Activated CD4-positive, alpha-beta T cell treated with anti-CD3 and anti-CD28 coated beads, Interleukin-2, amount 10 ng/mL, durations not matched to agents 24 days and 14 days (primary cell): ENCODE measurements around the gene ARFGAP3. TPM values are rescaled to one million over a fixed set of nuclear protein-coding genes. Genes with fewer than 3 reads are reported as not detected.

Source experiments
- DNase-seq: peaks from one replicate; pipeline ENCODE4 v3.0.0; 2022
- H3K27ac Mint-ChIP-seq: one replicate; pipeline ENCODE4 v1.8.0; 2022; ENCODE audit warnings: mild to moderate bottlenecking, mixed read lengths
- H3K27me3 Mint-ChIP-seq: one replicate; pipeline ENCODE4 v1.8.0; 2022; ENCODE audit warnings: mixed read lengths
- H3K36me3 Mint-ChIP-seq: one replicate; pipeline ENCODE4 v1.8.0; 2022; ENCODE audit warnings: low read depth, mild to moderate bottlenecking, mixed read lengths
- H3K4me1 Mint-ChIP-seq: one replicate; pipeline ENCODE4 v1.8.0; 2021; ENCODE audit warnings: mixed read lengths
- H3K4me3 Mint-ChIP-seq: one replicate; pipeline ENCODE4 v1.8.0; 2022; ENCODE audit warnings: mild to moderate bottlenecking, moderate library complexity, mixed read lengths
- H3K9me3 Mint-ChIP-seq: one replicate; pipeline ENCODE4 v1.8.0; 2021; ENCODE audit warnings: mixed read lengths
- intact Hi-C: fragments of 100-400 bp; cut with micrococcal nuclease; formaldehyde crosslinking; loops from one replicate; pipeline ENCODE4 v1.15.1; 2023
- total RNA-seq: library from RNA; stranded (reverse); gene quantifications from 2 replicates; pipeline ENCODE4 v1.2.3, GENCODE V29; 2022

ARFGAP3 gene
- total RNA-seq: 33.2 and 34.8 TPM in 2 replicates

DNA sequence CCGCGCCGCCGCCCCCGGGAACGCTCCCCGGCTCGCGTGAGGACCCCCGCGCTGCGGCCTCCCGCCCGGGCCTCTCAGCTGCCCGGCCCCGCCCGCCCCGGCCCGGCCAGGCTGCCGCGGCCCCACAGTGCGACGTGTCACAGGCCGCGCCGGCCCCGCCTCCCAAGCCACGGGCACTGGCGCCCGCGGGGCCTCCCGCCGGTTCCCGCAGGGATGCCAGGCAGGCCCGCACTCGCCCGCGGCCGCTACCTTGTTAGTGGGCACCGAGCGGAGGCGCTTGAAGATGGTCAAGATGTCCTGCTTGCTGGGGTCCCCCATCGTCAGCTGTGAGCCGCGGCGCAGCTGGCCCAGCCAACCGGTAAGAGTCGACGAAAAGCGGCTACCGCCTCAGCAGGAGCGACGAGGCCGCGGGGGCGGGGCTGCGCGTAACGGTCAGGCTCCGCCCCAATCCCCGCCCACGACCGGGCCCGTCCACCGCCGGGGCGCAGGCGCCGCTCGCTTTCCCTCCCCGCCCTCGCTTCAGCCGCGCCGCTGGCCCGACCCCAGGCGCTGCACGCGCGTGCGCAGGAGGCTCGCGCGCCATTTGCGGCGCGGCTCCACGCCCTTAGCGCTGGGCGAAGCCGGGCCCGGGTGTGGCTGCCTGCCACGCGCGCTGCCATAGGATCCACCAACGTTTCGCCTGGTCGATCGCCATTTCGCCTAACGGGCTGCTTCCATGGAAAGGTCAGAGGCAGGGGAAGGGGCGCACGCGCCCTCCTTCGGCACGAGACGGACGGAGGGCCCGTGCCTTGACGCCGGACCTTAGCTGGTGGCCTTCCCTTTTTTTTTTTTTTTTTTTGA is at the start of gene ARFGAP3:
TSS of gene ARFGAP3 (minus strand) at position 409 of the 840 bp plus-strand sequence. CDS start at position 318, 91 bp downstream.
- peaks cover 3% of the 10 kb centered on the region for H3K9me3 Mint-ChIP-seq
- H3K27ac Mint-ChIP-seq: peak within 1 kb of the TSS; percentile 95
- intact Hi-C loops: loop anchor here (5.0 kb wide), 1 partner anchor 160 kb away; the partner anchor contains the start of gene PACSIN2
- peaks cover 5% of the 10 kb centered on the region for H3K27me3 Mint-ChIP-seq
- peak within 1 kb of the TSS; percentile 95 for H3K4me3 Mint-ChIP-seq
- DNase-seq: peak; percentile 99
- no peaks in the 10 kb centered on the region for H3K36me3 Mint-ChIP-seq
- peaks cover 9% of the 10 kb centered on the region for H3K4me1 Mint-ChIP-seq

DNA sequence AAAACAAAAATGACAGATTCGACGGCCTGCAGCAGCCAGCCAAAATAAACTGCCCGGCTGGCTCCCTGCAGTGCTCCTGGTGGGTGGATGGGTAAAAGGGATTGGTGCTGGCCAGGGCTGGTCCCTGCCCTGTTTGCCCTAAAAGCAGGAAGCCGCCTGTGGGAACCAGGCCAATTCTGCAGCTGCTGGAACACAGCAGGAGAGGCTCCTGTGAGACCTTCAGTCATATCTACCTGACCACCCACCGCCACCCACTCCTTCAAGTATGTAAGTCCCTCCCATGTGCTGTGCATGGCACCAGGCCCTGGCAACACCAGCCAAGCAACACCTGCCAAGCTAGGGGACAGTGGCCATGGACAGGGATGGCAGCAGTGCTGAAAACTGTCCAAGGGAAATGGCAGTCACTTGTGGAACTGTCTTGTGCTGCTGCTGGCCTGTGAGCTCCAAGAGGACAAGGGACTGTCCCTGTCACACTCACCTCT is 48.7 kb upstream of the ARFGAP3 start:
- H3K36me3 Mint-ChIP-seq: peaks cover 3% of the 10 kb centered on the region
- H3K9me3 Mint-ChIP-seq: no peaks in the 10 kb centered on the region
- no peak overlapping the region for H3K4me3 Mint-ChIP-seq
- H3K27ac Mint-ChIP-seq: no peak overlapping the region
- DNase-seq: no peak
- H3K27me3 Mint-ChIP-seq: no peaks in the 10 kb centered on the region
- H3K4me1 Mint-ChIP-seq: no peaks in the 10 kb centered on the region
- intact Hi-C loops: no loop called here

GRCh38 chr22:42905217-42905616 is 48.1 kb upstream of the ARFGAP3 start:
- no peak overlapping the region for H3K27ac Mint-ChIP-seq
- no peaks in the 10 kb centered on the region for H3K27me3 Mint-ChIP-seq
- no peak for DNase-seq
- peaks cover 3% of the 10 kb centered on the region for H3K36me3 Mint-ChIP-seq
- intact Hi-C loops: no loop called here
- no peaks in the 10 kb centered on the region for H3K4me1 Mint-ChIP-seq
- no peaks in the 10 kb centered on the region for H3K9me3 Mint-ChIP-seq
- no peak overlapping the region for H3K4me3 Mint-ChIP-seq

- no peak overlapping the region for H3K27ac Mint-ChIP-seq
- peaks cover 5% of the 10 kb centered on the region for H3K36me3 Mint-ChIP-seq
- DNase-seq: no peak
- intact Hi-C loops: no loop called here
- H3K4me3 Mint-ChIP-seq: no peak overlapping the region
- no peaks in the 10 kb centered on the region for H3K4me1 Mint-ChIP-seq
- H3K9me3 Mint-ChIP-seq: no peaks in the 10 kb centered on the region
- no peaks in the 10 kb centered on the region for H3K27me3 Mint-ChIP-seq
These were observed 47.0 kb upstream of the ARFGAP3 start for GRCh38 chr22:42904050-42904449.

GRCh38 chr22:42902875-42903510 is 45.9 kb upstream of the ARFGAP3 start:
- H3K4me1 Mint-ChIP-seq: no peaks in the 10 kb centered on the region
- no peak for DNase-seq
- peaks cover 5% of the 10 kb centered on the region for H3K36me3 Mint-ChIP-seq
- H3K27me3 Mint-ChIP-seq: no peaks in the 10 kb centered on the region
- H3K9me3 Mint-ChIP-seq: no peaks in the 10 kb centered on the region
- intact Hi-C loops: no loop called here
- H3K27ac Mint-ChIP-seq: no peak overlapping the region
- H3K4me3 Mint-ChIP-seq: no peak overlapping the region

GRCh38 chr22:42901790-42902508 is 44.9 kb upstream of the ARFGAP3 start:
- no peak for DNase-seq
- H3K9me3 Mint-ChIP-seq: no peaks in the 10 kb centered on the region
- no peak overlapping the region for H3K4me3 Mint-ChIP-seq
- H3K36me3 Mint-ChIP-seq: peaks cover 5% of the 10 kb centered on the region
- no peak overlapping the region for H3K27ac Mint-ChIP-seq
- H3K27me3 Mint-ChIP-seq: no peaks in the 10 kb centered on the region
- H3K4me1 Mint-ChIP-seq: peaks cover 4% of the 10 kb centered on the region
- intact Hi-C loops: no loop called here

DNA sequence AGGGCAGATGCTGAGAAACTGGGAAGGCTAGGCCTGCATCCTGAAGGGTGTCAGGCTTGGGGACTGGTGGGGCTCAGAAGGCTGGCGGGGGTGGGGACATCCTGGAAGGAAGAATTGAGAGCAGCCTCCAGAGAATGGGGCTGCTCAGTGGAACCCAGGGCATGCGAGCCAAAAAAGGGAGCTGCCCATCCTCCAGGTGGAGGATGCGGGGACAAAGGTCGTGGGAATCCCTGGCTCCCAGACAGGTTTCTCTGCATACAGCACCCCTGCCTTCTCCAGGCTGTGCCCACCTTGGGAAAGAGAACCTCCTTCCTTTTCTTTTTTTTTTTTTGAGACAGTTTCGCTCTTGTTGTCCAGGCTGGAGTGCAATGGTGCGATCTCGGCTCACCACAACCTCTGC is 40.9 kb upstream of the ARFGAP3 start:
- H3K4me1 Mint-ChIP-seq: peaks cover 32% of the 10 kb centered on the region
- peaks cover 2% of the 10 kb centered on the region for H3K36me3 Mint-ChIP-seq
- DNase-seq: no peak
- H3K27ac Mint-ChIP-seq: no peak overlapping the region
- no peaks in the 10 kb centered on the region for H3K27me3 Mint-ChIP-seq
- no peak overlapping the region for H3K4me3 Mint-ChIP-seq
- H3K9me3 Mint-ChIP-seq: no peaks in the 10 kb centered on the region
- intact Hi-C loops: loop anchor here (5.0 to 10.0 kb wide), 2 partner anchors 34 to 67 kb away; no protein-coding TSS in a partner anchor

DNA sequence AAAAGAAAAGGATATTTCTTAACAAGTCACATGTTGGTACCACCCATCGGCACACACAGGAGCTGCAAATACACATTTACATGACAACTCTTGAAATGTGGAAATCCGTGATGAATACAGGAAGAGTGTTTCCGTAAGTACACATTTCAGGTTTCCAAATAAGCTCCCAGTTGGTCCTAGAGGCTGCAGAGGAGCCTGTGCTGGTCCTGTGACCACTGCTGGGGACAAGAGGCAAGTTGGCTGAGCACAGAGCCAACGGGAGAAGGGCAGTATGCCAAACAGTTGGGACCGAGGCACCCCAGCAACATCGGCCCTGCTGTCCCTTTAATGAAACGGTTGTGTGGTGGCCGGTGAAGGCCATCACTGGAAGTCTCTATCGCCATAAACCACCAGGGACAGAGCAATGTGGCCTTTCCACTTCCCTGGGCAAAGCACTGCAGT is 38.5 kb upstream of the ARFGAP3 start:
- intact Hi-C loops: loop anchor here (1.0 to 10.0 kb wide), 3 partner anchors 32 to 69 kb away; no protein-coding TSS in a partner anchor
- H3K4me1 Mint-ChIP-seq: peaks cover 34% of the 10 kb centered on the region
- H3K9me3 Mint-ChIP-seq: no peaks in the 10 kb centered on the region
- H3K27ac Mint-ChIP-seq: peak overlapping the region; percentile 78
- no peaks in the 10 kb centered on the region for H3K27me3 Mint-ChIP-seq
- peaks cover 4% of the 10 kb centered on the region for H3K36me3 Mint-ChIP-seq
- DNase-seq: no peak
- H3K4me3 Mint-ChIP-seq: peak overlapping the region; percentile 16

DNA sequence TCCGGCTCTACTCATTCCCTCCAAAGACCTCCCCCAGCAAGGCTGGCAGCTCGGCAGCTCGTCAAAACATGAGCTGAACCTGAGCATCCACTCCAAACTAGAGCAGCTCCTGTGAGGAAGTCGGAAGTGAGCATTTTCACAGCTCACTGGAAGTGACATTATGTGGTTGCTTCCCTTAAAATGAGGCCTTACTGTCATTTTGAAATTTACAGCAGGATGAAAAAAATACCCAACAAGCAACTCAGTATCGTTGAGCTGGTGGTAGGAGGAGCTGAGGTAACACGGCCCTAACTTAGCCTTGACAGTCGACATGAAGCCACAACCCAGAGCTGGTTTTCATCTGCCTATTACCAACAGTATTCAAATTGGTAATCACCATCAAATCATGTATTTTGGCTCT is 38.0 kb upstream of the ARFGAP3 start:
- Mint-ChIP-seq H3K27ac (peak overlapping the region; percentile 78), H3K4me3 (peak overlapping the region; percentile 16), H3K27me3 (no peaks in the 10 kb centered on the region), H3K4me1 (peaks cover 34% of the 10 kb centered on the region), H3K9me3 (no peaks in the 10 kb centered on the region), H3K36me3 (peaks cover 4% of the 10 kb centered on the region)
- intact Hi-C loops: loop anchor here (1.0 to 10.0 kb wide), 3 partner anchors 32 to 70 kb away; no protein-coding TSS in a partner anchor
- peak; percentile 73 for DNase-seq

- no peaks in the 10 kb centered on the region for H3K27me3 Mint-ChIP-seq
- peak; percentile 63 for DNase-seq
- no peaks in the 10 kb centered on the region for H3K9me3 Mint-ChIP-seq
- intact Hi-C loops: loop anchor here (10.0 kb wide), 1 partner anchor 71 kb away; no protein-coding TSS in a partner anchor
- H3K4me1 Mint-ChIP-seq: peaks cover 45% of the 10 kb centered on the region
- H3K36me3 Mint-ChIP-seq: peaks cover 8% of the 10 kb centered on the region
- no peak overlapping the region for H3K4me3 Mint-ChIP-seq
- H3K27ac Mint-ChIP-seq: peak overlapping the region; percentile 66
These were observed 36.5 kb upstream of the ARFGAP3 start for GRCh38 chr22:42893371-42894150.

GRCh38 chr22:42892571-42893316 is 35.7 kb upstream of the ARFGAP3 start:
- DNase-seq: no peak
- no peaks in the 10 kb centered on the region for H3K9me3 Mint-ChIP-seq
- peaks cover 52% of the 10 kb centered on the region for H3K4me1 Mint-ChIP-seq
- H3K27me3 Mint-ChIP-seq: no peaks in the 10 kb centered on the region
- H3K36me3 Mint-ChIP-seq: peaks cover 9% of the 10 kb centered on the region
- intact Hi-C loops: loop anchor here (10.0 kb wide), 1 partner anchor 72 kb away; no protein-coding TSS in a partner anchor
- no peak overlapping the region for H3K27ac Mint-ChIP-seq
- no peak overlapping the region for H3K4me3 Mint-ChIP-seq

DNA sequence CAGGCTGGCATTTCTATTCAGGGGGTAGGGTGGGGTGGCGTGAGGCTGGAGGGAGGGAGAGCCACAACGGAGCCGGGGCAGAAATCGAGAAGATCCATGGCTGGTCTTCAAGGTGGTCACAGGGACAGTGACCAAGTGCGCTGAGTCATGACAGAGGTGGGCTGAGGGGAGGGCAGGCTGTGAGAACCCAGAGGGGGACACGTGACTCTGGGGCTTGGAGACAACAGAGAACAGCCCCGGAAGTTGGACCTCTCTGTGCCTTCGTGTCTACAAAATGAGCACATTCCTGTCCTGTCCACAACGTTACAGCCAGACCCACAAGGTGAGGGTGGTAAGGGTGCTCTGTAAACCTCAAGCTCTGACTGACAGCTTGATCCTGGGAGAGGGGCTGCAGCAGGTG is 35.1 kb upstream of the ARFGAP3 start:
- Mint-ChIP-seq H3K9me3 (no peaks in the 10 kb centered on the region), H3K27ac (no peak overlapping the region), H3K36me3 (peaks cover 9% of the 10 kb centered on the region), H3K4me1 (peaks cover 50% of the 10 kb centered on the region), H3K27me3 (no peaks in the 10 kb centered on the region), H3K4me3 (no peak overlapping the region)
- intact Hi-C loops: loop anchor here (10.0 kb wide), 1 partner anchor 73 kb away; no protein-coding TSS in a partner anchor
- no peak for DNase-seq
